Colon (tissue), 2 donors: ENCODE measurements around the gene RBP5.
"Not testable (repeated sequence)": the region's sequence is repeated elsewhere in the genome, so short reads cannot be mapped to it uniquely, and the experiment has no call there.

Source experiments
- FAIRE-seq: peaks from 2 replicates; lab custom pipeline; 2012; peaks lifted over from hg19 to GRCh38; lab: Jason Lieb, UNC
- donor health status: control.
- donor health status: control.

RBP5 gene

DNA sequence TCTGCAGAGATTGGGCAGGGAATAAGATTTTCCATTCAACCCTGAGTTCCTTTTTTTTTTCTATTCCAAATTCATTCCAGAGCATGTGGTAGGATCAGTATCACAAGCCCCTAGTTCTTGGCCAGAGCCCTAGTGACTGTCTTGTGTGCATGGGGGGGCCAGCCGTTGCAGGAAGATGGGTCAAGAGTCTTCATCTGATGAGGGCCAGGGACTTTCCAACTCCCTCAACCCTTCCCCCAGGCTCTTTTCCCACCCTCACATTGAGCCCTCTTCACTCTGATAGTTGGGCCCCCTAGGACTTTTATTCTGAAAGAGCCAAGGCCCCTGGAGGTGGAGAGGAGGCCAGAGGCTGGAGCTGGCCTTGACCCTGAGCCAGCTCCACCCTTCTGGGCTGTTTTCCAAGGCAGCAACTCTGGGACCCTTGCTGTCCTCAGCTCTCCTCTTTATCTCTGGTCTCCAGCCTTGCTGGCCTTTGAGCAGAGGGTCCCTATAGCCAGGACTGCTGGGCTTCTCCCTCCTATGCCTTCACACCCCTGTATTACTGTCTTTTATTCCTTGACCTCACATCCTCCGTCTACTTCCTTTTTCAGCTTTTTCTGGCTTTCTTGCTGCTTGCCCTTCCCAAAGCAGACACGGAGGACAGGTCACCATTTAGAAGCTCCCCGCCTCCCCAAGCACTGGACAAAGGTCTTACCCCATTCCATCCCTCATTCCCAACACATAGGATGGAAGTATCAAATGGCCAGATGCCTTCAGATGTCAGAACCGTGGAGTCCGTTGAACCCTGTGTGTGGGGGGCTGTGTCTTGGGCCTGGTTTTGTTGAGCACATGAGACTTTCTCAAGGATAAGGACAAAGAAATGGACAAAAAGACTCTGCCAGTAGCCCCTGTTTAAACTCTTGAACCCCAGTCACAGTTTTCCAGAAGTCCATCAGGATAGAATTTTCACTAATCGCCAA, 5.6 kb downstream of the RBP5 start:
- FAIRE-seq = no peak

DNA sequence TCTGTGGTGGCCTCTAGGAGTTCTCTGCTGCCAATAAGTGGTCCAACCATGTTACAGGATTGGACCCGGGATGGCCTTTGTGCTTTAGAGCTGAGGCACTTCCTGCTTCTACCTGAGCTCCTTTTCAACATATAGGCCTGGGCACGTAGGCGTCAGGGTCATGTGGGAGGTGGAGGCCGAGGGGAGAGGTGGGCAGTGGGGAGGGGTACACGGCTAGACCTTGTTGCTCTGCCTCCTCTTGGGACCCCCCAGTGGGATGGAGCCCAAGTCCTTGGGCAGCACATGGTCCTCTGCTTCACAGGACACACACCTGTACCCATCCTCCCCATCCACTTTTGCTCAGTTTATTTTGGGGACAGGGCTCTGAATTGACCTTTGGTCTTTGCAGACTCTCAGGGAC, 7.4 kb downstream of the RBP5 start:
- FAIRE-seq = no peak

DNA sequence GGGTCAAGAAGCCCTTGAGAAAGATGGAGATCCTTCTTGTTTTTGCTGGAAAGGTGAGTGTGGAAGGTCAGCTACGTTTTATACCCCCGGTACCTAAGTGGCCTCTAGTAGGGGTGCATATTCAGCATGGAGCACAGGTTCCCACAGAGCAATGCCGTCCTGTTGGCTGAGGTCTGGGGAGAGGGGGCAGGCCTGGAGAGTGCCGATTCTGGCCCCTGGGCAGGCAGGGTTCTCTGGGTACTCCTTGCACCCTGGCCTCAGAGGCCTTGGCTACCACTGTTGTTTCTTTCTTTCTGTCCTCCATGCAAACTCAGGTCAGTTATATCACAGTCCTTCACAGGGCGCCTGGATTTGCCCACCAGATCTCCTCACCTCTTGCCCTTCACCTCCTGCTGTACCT, 8.5 kb downstream of the RBP5 start:
- FAIRE-seq = no peak

DNA sequence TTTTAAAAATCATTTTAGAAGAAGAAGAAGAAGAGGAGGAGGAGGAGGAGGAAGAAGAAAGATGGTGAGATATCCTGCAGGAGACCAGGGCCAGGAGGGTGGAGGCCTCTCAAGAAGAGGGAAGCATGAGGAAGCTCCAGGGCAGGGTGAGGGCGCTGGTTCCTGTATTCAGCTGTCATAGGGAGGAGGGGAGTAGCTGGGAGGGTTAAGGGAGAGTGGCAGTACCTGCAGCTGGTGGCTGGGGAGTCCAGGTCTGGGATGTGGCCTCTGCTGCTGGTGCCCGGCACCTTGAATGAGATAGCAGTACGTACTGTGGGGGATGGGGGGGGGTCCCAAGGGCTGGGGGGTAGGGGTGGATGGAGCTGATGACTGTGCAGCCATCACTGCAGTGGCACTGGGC, 9.8 kb downstream of the RBP5 start:
- FAIRE-seq = no peak

DNA sequence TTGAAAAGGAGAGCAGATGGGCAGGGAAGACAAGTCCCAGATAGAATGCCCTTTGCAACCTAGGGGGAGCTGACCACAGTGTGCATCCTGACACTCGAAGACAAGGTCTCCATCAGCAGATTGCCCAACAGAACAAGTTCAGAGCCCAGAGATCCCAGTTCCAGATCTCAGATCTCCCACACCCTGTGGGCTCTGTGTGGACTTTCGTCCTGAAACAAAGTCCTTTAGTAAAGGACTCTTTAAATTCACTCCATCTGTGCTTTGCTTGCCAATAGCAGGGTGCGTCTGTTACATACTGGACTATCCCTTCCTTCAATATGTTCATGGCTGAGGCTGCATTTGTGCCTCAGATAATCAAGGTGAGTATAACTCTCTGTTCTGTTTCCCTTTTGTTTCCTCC, 11.0 kb downstream of the RBP5 start:
- no peak for FAIRE-seq

DNA sequence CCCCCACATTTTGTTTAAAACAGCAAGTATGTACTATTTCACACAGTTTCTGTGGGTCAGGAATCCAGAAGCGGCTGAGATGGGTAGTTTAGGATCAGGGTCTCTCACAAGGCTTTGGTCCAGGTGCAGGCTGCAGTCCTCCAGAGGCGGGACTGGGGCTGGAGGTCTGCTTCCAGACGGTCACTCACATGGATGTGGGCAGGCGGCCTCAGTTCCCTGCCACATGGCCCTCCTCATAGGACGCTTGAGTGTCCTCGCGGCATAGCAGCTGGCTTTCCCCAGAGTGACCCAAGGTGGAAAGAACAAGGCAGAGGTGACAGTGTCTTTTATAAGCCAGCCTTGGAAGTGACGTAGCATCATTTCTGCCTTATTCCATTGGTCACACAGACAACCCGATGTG, 11.8 kb downstream of the RBP5 start:
- no peak for FAIRE-seq

DNA sequence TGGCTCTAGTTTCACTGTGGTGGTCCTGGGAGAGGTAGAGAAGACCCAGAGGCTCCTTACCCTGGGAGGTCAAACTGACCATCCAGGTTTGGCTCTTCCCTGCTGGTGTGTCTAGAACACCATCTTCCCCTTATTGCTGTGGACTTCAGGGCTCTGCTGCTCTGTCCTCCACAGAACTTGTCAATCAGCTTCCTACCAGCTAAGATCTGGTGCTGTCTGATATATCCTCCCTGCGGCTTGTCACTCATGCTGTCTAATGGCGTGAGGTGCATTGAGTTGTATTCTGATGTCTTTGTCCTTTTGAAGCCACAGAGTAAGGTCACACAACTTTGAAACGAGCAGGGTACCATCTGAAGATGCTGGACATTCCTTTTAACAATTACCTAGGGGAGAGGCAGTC, 12.5 kb downstream of the RBP5 start:
- FAIRE-seq = no peak

DNA sequence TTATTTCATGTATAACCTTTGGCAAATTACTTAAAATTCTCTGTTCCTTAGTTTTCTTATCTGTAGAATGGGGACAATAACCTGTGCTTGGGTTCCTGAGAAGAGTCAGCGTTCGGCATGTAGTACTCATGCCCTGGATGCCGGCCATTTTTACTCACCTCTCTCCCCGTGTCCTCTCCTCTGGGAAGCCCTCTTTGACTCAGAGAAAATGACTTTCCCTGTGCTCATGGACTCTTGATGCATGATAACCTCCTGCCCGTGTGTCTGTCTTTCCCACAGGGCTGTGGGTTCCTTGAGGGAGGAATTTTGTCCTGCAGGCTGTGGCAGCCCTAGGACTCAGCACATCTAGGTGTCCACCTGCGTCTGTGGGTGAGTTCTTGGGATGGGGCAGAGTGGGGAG, 13.8 kb downstream of the RBP5 start:
- no peak for FAIRE-seq

DNA sequence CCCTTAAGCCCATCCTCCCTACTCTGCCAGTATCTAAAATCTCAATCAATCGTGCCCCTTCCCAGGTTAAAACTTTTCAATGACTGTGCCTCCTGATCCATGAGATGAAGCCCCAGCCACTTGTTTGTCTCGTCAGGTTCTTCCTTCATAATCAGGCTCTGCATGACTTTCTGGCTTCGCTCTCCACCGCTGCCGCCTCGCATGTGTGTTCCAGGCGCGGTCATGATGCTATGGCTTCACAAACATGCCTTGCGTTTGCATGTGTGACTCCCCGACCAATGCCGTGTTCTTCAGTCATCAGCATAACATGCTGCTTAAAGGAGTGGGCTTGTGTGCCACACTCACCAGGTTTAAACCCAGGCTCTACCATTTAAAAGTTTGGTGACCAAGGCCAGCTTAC, 14.7 kb downstream of the RBP5 start:
- FAIRE-seq = no peak

DNA sequence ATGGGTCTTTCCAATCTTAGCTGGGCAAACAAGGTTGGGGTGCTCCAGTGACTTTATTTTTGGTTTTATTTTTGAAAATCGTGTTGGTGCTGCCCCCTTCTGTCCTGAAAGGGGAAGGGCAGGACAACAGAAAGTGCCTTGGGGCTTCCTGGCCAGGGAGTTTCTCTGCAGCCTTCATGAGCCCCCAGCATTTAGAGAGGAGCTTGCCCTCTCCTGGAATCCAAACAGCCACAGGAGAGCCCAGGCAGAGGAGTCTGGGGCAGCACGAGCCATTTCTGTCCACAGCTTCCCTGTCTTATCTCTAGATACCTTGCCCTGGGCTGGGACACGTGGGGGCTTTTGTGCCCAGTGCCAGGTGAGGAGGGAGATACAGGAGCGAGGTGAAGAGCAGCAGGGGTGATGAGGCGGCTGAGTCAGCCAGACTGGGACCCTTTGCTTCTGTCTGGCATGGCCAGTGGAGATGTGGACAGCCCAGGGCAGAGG, 15.3 kb downstream of the RBP5 start:
- no peak for FAIRE-seq

DNA sequence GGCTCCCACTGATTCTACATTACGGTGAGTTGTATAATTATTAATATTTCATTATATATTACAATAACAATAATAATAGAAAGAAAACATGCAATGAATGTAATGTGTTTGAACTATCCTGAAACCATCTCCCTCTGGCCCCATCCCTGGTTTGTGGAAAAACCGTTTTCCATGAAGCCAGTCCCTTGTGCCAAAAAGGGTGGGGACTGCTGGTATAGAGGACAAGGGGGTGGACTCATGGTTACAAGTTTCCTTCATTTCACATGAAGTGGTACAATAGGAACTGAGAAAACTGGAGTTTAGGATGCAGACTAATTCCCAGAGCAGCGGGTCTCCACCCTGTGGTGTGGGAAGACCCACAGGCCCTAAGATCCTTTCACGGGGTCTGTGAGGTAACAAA, 16.6 kb downstream of the RBP5 start:
- no peak for FAIRE-seq

DNA sequence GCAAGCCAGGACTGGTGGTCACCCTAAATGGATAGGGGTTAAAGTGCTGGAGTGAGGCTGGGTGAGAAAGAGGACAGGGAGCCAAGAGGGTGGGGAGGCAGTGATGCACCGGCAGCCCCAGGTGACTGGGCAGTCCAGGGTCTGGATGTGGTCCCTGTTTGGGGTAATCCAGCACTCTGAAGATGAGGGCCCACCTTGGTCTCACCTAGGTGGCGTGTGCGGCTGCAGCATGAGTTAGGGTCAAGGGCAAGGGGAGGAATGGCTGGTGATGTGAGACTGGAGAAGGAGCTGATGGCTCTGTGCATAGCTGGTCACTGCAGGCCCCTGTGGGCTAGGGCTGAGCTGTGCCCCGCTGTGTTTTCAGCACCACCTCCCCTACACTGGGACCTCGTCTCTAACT, 18.0 kb downstream of the RBP5 start:
- FAIRE-seq = no peak

DNA sequence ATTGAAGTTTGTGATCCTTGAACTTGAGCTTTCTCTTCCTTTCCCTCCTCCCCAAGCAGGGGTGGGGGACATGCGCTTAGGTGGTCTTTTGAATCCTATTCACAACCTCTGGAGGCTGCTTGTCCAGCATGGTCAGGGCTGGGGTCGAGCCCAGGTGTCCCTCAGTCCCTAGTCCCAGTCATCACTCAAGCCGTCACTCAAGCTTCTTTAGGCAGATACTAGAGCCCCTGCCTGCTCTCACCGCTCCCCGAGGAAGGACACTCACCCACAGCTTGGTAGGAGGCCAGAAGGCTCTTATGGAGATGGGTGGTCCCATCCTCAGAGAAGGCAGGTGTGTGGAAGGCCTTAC, 19.1 kb downstream of the RBP5 start:
- FAIRE-seq = no peak

DNA sequence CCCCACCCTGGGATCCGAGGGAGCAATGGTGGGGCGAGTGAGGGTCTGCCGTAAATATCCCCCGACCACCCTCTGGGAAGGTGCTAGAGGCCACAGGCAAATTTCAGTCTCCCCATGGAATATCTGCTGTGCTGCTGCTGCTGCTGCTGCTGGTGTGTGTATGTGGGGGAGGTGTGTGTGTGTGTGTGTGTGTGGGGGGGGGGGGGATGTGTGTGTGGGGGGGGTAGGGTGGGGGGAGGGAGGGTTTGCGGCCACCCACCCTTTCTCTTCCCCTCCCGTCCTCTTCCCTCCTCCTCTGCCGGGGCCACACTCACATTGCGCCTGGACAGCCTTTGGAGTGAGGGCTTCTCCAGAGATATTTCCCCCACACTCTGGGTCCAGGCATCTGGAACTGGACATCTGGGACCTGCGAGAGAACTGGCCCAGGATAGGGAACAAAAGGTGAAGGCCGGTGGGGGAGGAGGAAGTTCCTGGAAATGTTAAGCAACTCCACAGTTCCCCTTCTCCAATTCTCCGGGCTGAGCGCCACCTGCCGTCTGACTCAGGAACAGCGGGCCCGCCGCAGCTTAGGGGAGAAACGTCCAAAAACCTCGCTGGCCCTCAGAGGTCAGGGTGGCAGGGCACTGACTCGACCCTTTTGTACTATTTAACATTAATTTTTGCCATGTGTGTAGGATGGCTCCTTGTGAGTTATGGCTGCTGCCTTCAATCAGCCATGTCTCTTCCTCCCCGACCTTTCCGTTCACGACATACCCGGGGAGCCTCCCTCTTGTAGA, 19.7 kb downstream of the RBP5 start, which contains the start of gene C1RL:
Gene C1RL, minus strand, starts transcription at position 419 of the 776 bp plus-strand sequence. Its CDS starts 34 bp downstream, at position 385.
- FAIRE-seq = no peak

DNA sequence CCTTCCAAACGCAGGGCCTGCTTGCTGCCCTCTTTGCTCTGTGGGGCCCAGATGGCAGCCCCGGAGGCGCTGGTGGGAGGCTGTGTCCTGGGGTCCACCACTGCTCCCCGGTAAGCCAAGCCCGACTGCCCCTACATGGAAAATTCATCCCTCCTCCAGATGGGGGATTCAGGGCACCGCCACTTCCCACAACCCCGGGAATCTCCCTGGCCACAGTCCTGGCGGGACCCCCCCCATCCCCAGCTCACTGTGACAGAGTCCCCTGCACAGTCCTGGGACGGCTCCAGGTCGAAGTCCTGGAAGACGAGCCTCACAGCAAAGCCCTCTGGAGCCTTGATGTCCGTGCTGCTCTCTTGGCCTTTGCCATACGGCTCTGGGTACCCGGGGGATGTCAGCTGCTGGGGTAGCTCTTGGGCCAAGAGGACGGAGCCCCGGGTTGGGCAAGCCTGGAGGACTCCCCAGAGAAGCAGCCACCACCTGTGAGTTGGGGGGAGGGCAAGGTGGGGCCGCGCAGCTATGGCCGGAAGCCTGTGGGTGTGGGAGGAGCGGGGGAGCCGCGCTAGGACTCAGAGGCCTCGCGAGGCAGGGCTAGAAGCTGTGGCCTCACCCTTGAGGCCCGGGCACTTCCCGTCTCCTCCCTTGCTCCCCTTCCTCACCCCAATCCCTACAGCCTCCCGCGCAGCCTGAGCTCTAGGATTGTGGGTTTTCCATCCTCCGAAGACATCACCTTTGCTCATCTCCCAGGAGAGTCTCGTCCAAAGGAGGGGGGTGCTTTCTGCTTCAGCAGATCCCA, 20.5 kb downstream of the RBP5 start:
- no peak for FAIRE-seq

DNA sequence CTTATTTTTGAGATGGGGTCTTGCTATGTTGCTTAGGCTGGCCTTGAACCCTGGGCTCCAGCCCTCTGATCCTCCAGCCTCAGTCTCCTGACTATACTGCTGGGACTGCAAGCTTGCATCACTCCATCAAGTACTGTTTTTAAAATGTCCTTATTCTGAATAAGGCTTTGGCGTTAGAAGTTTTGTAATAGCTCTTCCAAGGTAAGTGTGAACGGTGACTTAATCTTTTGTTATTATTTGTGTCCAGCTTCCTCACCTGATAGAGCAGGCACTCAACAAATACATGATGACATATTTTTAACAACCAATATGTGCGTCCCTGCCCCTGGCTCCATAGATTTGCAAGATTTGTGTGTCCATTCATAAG, 21.1 kb downstream of the RBP5 start:
- no peak for FAIRE-seq

DNA sequence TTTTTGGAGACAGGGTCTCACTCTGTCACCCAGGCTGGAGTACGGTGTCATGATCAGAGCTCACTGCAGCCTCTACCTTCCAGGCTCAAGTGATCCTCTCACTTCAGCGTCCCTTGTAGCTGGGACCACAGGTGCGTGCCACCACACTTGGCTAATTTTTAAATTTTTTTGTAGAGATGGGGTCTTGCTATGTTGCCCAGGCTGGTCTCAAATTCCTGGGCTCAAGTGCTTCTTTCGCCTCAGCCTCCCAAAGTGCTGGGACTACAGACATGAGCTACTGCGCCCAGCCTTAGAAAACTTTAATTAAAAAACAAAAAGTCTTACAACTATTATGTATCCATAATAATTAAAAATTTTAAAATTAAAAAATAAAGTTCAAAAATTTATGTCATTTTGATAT, 21.5 kb downstream of the RBP5 start:
- not testable (repeated sequence) for FAIRE-seq

DNA sequence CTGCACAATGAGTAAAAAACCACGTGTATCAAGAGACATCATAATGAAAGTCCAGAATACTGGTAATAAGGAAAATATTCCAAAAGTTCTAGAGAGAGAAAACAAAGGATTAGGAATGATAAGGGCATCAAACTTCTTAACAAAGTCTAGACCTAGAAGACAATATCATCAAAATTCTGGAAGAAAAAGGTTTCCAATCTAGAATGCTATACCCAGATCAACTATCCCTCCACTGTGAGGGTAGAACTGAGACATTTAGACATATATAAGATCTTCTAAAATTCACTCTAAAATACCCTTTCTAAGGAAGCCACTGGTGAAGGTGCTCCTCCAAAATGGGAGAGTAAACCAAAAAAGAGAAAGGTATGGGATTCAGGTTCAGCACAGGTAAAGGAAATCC, 22.6 kb downstream of the RBP5 start:
- no peak for FAIRE-seq

DNA sequence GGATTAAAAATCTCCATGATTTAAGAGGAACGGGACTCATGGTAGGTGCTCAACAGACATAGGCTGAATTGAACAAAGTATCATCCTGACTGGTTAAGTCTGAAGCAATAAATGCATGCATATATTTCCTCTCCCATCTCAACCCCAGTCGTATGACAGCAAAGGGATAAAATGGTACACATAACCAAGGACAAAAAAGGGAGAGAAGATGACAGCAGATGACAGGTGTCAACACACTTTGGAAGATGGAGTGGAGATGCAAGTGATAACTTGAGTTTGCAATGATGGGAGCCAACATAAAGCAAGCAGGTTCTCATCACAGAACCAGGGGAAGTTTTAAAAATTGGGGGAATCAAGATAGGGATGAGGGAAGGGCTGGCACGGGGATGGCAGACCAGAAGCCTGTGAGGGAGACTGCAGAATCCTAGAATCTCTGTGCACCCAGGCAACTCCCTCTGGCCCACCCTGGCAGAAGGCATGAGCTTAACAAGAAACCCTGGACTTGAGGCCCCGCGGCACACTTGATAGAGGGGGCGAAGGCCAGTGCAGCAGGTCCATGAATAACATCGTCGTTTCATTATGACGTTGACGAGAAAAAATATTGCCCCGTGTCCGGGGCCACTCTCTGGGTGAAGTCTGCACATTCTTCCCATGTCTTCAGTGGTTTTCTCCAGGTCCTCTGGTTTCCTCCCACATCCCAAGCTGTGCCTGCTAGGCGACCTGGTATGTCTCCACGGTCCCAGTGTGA, 24.7 kb downstream of the RBP5 start:
- no peak for FAIRE-seq

DNA sequence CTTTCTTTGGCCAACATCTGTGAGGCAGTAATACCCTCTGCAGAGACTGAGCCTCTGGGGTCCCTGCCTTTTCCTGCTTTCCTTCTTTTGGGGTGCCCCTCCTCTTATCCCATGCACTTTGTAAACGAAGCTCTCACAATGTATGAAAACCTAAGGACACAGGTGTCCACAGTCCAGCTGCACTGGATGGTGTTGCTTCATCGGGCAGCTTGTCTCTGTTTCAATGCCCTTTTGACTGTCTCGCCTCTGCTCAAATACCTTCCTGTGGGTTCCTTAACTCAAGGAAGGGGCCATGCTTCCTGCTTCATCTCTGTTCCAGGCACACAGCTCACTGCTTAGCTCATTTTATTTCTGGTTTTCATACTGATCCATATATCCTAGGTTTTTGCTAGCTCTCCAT, 26.1 kb downstream of the RBP5 start:
- FAIRE-seq = no peak

DNA sequence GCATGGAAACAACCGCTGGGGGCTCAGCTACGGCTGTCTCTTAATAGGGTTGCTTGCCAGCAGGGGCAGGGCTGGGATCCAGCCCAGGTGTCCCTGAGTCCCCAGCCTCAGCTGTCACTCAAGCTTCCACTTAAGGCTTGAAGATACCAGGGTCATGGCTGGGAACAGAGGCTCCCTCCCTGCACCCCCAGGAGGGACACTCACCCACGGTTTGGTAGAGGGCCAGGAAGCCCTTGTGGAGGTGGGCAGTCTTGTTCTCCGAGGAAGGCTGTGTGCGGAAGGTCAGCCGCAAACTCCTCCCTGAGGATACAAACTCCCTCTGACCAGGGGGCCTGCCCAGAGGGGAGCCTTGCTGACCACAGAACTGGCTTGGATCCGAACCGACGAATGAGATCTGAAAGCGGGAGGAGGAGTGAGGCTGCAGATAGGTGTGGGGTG, 27.0 kb downstream of the RBP5 start:
- no peak for FAIRE-seq
